WTC11 (cell line): ENCODE data around the gene CDK5RAP2.
"Not testable (repeated sequence)": the region's sequence is repeated elsewhere in the genome, so short reads cannot be mapped to it uniquely, and the experiment has no call there.

ENCODE experiments used
- ATF2 ChIP-seq: sonication (generic); formaldehyde crosslinking; IDR thresholded peaks from 2 replicates; pipeline ENCODE4 v1.8.1; 2022; ENCODE audit warnings: low read depth, missing genetic modification reagents, borderline replicate concordance
- FOXJ3 ChIP-seq: sonication (generic); formaldehyde crosslinking; IDR thresholded peaks from 2 replicates; pipeline ENCODE4 v1.9.0; 2021; ENCODE audit warnings: missing genetic modification reagents, mild to moderate bottlenecking, borderline replicate concordance
- FOXP1 ChIP-seq: sonication (generic); formaldehyde crosslinking; IDR thresholded peaks from 2 replicates; pipeline ENCODE4 v1.8.0; 2022; ENCODE audit warnings: missing genetic modification reagents, mild to moderate bottlenecking, moderate library complexity, borderline replicate concordance
- GRHL2 ChIP-seq: fragments of 250-450 bp; sonication (Bioruptor Pico); IDR thresholded peaks from 2 replicates; pipeline ENCODE4 v1.8.0; 2022; ENCODE audit warnings: mild to moderate bottlenecking, moderate library complexity; ENCODE audit not compliant: insufficient replicate concordance, severe bottlenecking
- HMGXB4 ChIP-seq: sonication (generic); formaldehyde crosslinking; IDR thresholded peaks from 2 replicates; pipeline ENCODE4 v1.8.1; 2023; ENCODE audit warnings: mild to moderate bottlenecking, moderate library complexity, missing genetic modification reagents
- SP1 ChIP-seq: sonication (generic); formaldehyde crosslinking; conservative IDR thresholded peaks from 2 replicates; pipeline ENCODE4 v1.8.1; 2022; ENCODE audit warnings: missing genetic modification reagents
- TEAD4 ChIP-seq: sonication (generic); formaldehyde crosslinking; IDR thresholded peaks from 2 replicates; pipeline ENCODE4 v1.8.0; 2022; ENCODE audit warnings: mild to moderate bottlenecking, missing genetic modification reagents
- ZNF232 ChIP-seq: sonication (generic); formaldehyde crosslinking; IDR thresholded peaks from 2 replicates; pipeline ENCODE4 v1.8.0; 2022; ENCODE audit warnings: mild to moderate bottlenecking, missing genetic modification reagents
- ZNF263 ChIP-seq: sonication (generic); formaldehyde crosslinking; IDR thresholded peaks from 2 replicates; pipeline ENCODE4 v1.8.1; 2022; ENCODE audit warnings: low read depth, mild to moderate bottlenecking, moderate library complexity, missing genetic modification reagents
- ZNF317 ChIP-seq: sonication (generic); formaldehyde crosslinking; IDR thresholded peaks from 2 replicates; pipeline ENCODE4 v1.8.1; 2023; ENCODE audit warnings: low read depth, mild to moderate bottlenecking, moderate library complexity, missing genetic modification reagents, borderline replicate concordance
- TF ChIP-seq, protein P1 (sequence below): fragments of 200-600 bp; IDR thresholded peaks from 2 replicates; pipeline ENCODE4 v1.8.0; 2022; ENCODE audit warnings: antibody characterized with exemption

- not testable (repeated sequence) for TF ChIP-seq FOXP1 (CRISPR knock-in tag); SP1 (CRISPR knock-in tag); HMGXB4 (CRISPR knock-in tag); FOXJ3; ZNF263 (CRISPR knock-in tag); TEAD4; ATF2; ZNF232; GRHL2; ZNF317 (CRISPR knock-in tag)
- TF ChIP-seq, protein P1, sequence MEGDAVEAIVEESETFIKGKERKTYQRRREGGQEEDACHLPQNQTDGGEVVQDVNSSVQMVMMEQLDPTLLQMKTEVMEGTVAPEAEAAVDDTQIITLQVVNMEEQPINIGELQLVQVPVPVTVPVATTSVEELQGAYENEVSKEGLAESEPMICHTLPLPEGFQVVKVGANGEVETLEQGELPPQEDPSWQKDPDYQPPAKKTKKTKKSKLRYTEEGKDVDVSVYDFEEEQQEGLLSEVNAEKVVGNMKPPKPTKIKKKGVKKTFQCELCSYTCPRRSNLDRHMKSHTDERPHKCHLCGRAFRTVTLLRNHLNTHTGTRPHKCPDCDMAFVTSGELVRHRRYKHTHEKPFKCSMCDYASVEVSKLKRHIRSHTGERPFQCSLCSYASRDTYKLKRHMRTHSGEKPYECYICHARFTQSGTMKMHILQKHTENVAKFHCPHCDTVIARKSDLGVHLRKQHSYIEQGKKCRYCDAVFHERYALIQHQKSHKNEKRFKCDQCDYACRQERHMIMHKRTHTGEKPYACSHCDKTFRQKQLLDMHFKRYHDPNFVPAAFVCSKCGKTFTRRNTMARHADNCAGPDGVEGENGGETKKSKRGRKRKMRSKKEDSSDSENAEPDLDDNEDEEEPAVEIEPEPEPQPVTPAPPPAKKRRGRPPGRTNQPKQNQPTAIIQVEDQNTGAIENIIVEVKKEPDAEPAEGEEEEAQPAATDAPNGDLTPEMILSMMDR = not testable (repeated sequence)
Measured at GRCh38 chr9:120552210-120552704, 27.7 kb downstream of the CDK5RAP2 start.
